RCC 7860 (cell line): Measurements from ENCODE around the gene PRDM1.

Experiments
- DNase-seq: peaks from one replicate; pipeline ENCODE4 v3.0.0-alpha.2; 2015; ENCODE audit warnings: low spot score
- FAIRE-seq: peaks from 2 replicates; lab custom pipeline; 2012; peaks lifted over from hg19 to GRCh38; lab: Jason Lieb, UNC

The PRDM1 gene

GRCh38 chr6:106158816-106159215, 72.7 kb downstream of the PRDM1 start:
- no peak for FAIRE-seq

More at GRCh38 chr6:106158816-106159215, 72.7 kb downstream of the PRDM1 start:
- no peak for DNase-seq
